ENCODE data around the gene GATA1. TPM values are rescaled to one million over a fixed set of nuclear protein-coding genes. Genes with fewer than 3 reads are reported as not detected.

Gene GATA1
- total RNA-seq, 1 experiment from 2014 or later = 0.23 TPM

GRCh38 chrX:48791063-48791820 is 4.9 kb downstream of the GATA1 start:
- no peak for ATAC-seq
- Histone ChIP-seq H3K9me3 (ENCODE audit: control insufficient read depth, insufficient read depth, low read depth, low read length) (no peaks in the 10 kb centered on the region), H3K36me3 (ENCODE audit: control insufficient read depth, insufficient read depth, low read length) (no peaks in the 10 kb centered on the region), H3K27ac (ENCODE audit: low read length) (no peak overlapping the region), H3K4me3 (ENCODE audit: low read depth in 2 of 2, low read length in 2 of 2) (no peak overlapping the region), H3K27me3 (ENCODE audit: control insufficient read depth, insufficient read depth, low read length) (no peaks in the 10 kb centered on the region), H3K4me1 (ENCODE audit: control insufficient read depth, insufficient read depth, low read length) (0 out of 2 replicates have a peak, but pooled peaks cover 4% of the 10 kb centered on the region)
- ChIA-PET CTCF (interaction anchor here (0.6 kb wide), 1 partner anchor 155 kb away, joined by 4 read pairs; no protein-coding TSS in a partner anchor), POLR2A (no interaction called here)
- in situ Hi-C loops (cut with HindIII; ENCODE audit: low pct_unique_long_range_greater_than_20kb, low sequenced_read_pairs) (no loop called here), intact Hi-C loops (cut with micrococcal nuclease; ENCODE audit: unreplicated experiment) (no loop called here)
- BruUV-seq (replicated peaks) = no TSS peak
- TF ChIP-seq SIN3A (IDR thresholded peaks at IDR 0.05; ENCODE audit: borderline replicate concordance, insufficient read depth, low read depth, low read length) (no peak), CTCF (IDR thresholded peaks at IDR 0.05) (no peak), TCF7L2 (IDR thresholded peaks at IDR 0.05; ENCODE audit: low read depth, low read length) (no peak), POLR2AphosphoS5 (IDR thresholded peaks at IDR 0.05; ENCODE audit: low read depth, low read length) (no peak)
- TF ChIP-seq, protein P1, sequence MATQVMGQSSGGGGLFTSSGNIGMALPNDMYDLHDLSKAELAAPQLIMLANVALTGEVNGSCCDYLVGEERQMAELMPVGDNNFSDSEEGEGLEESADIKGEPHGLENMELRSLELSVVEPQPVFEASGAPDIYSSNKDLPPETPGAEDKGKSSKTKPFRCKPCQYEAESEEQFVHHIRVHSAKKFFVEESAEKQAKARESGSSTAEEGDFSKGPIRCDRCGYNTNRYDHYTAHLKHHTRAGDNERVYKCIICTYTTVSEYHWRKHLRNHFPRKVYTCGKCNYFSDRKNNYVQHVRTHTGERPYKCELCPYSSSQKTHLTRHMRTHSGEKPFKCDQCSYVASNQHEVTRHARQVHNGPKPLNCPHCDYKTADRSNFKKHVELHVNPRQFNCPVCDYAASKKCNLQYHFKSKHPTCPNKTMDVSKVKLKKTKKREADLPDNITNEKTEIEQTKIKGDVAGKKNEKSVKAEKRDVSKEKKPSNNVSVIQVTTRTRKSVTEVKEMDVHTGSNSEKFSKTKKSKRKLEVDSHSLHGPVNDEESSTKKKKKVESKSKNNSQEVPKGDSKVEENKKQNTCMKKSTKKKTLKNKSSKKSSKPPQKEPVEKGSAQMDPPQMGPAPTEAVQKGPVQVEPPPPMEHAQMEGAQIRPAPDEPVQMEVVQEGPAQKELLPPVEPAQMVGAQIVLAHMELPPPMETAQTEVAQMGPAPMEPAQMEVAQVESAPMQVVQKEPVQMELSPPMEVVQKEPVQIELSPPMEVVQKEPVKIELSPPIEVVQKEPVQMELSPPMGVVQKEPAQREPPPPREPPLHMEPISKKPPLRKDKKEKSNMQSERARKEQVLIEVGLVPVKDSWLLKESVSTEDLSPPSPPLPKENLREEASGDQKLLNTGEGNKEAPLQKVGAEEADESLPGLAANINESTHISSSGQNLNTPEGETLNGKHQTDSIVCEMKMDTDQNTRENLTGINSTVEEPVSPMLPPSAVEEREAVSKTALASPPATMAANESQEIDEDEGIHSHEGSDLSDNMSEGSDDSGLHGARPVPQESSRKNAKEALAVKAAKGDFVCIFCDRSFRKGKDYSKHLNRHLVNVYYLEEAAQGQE (IDR thresholded peaks at IDR 0.05; ENCODE audit: insufficient read depth in 1 of 2, low read depth in 2 of 2, low read length in 1 of 2) = no peak
- no peak for DNase-seq (ENCODE audit: low read depth, low spot score)

DNA sequence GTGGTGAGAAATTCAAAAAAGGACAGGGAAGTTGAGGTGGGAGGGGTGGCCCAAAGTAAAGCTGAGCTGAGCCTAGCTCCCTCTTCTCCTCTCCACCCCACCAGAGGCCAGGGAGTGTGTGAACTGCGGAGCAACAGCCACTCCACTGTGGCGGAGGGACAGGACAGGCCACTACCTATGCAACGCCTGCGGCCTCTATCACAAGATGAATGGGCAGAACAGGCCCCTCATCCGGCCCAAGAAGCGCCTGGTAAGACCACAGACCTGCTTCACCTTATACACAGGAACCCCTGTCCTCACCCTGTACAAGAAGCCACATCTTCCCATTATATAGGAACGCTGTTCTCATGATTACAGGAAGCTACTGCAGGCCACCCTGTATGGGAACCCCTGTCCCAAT is 5.8 kb downstream of the GATA1 start:
- POLR2A ChIA-PET = no interaction called here
- CTCF ChIA-PET = no interaction called here
- Histone ChIP-seq H3K4me1 (ENCODE audit: control insufficient read depth, insufficient read depth, low read length) (0 out of 2 replicates have a peak, but pooled peaks cover 4% of the 10 kb centered on the region), H3K27me3 (ENCODE audit: control insufficient read depth, insufficient read depth, low read length) (no peaks in the 10 kb centered on the region), H3K36me3 (ENCODE audit: control insufficient read depth, insufficient read depth, low read length) (no peaks in the 10 kb centered on the region), H3K4me3 (ENCODE audit: low read depth in 2 of 2, low read length in 2 of 2) (no peak overlapping the region), H3K27ac (ENCODE audit: low read length) (no peak overlapping the region), H3K9me3 (ENCODE audit: control insufficient read depth, insufficient read depth, low read depth, low read length) (no peaks in the 10 kb centered on the region)
- ATAC-seq (no peak), DNase-seq (ENCODE audit: low read depth, low spot score) (no peak)
- no TSS peak for BruUV-seq (replicated peaks)
- in situ Hi-C loops (cut with HindIII; ENCODE audit: low pct_unique_long_range_greater_than_20kb, low sequenced_read_pairs) (no loop called here), intact Hi-C loops (cut with micrococcal nuclease; ENCODE audit: unreplicated experiment) (no loop called here)
- TF ChIP-seq SIN3A (IDR thresholded peaks at IDR 0.05; ENCODE audit: borderline replicate concordance, insufficient read depth, low read depth, low read length) (no peak), CTCF (IDR thresholded peaks at IDR 0.05) (no peak), TCF7L2 (IDR thresholded peaks at IDR 0.05; ENCODE audit: low read depth, low read length) (no peak), POLR2AphosphoS5 (IDR thresholded peaks at IDR 0.05; ENCODE audit: low read depth, low read length) (no peak)
- TF ChIP-seq, protein P1 (IDR thresholded peaks at IDR 0.05; ENCODE audit: insufficient read depth in 1 of 2, low read depth in 2 of 2, low read length in 1 of 2) = no peak
